Fibroblast of pulmonary artery (primary cell): ENCODE data around the gene ADAMTS9.

ENCODE experiments used
- DNase-seq: peaks from one replicate; pipeline ENCODE4 v3.0.0-alpha.2; 2010; ENCODE audit warnings: low read depth
- H3K4me3 ChIP-seq: replicated peaks from 2 replicates; pipeline ENCODE4 v1.5.1; 2011; ENCODE audit warnings: low read depth, mild to moderate bottlenecking, control low read depth, low read length, moderate library complexity
- CTCF ChIP-seq: IDR thresholded peaks from 2 replicates; pipeline ENCODE4 v1.5.1; 2011; ENCODE audit warnings: mild to moderate bottlenecking, control low read depth, low read length, inconsistent platforms; ENCODE audit errors: missing control alignments

The ADAMTS9 gene

GRCh38 chr3:64638511-64638910 lies 49.3 kb downstream of the ADAMTS9 start:
- no peak for TF ChIP-seq CTCF
- no peak for DNase-seq
- no peak overlapping the region for H3K4me3 ChIP-seq

- DNase-seq = no peak
- no peak for TF ChIP-seq CTCF
- no peak overlapping the region for H3K4me3 ChIP-seq
Measured at GRCh38 chr3:64634417-64634816, 53.4 kb downstream of the ADAMTS9 start.

- DNase-seq = no peak
- no peak for TF ChIP-seq CTCF
- no peak overlapping the region for H3K4me3 ChIP-seq
Measured at GRCh38 chr3:64631951-64632350, 55.8 kb downstream of the ADAMTS9 start.

GRCh38 chr3:64627471-64628321 lies 60.1 kb downstream of the ADAMTS9 start:
- TF ChIP-seq CTCF = no peak
- no peak overlapping the region for H3K4me3 ChIP-seq
- DNase-seq = no peak

GRCh38 chr3:64627042-64627441 lies 60.8 kb downstream of the ADAMTS9 start:
- TF ChIP-seq CTCF = no peak

GRCh38 chr3:64625381-64625780 lies 62.4 kb downstream of the ADAMTS9 start:
- no peak overlapping the region for H3K4me3 ChIP-seq
- TF ChIP-seq CTCF = no peak
- no peak for DNase-seq

More at GRCh38 chr3:64627042-64627441, 60.8 kb downstream of the ADAMTS9 start:
- no peak overlapping the region for H3K4me3 ChIP-seq
- no peak for DNase-seq

- DNase-seq = no peak
- TF ChIP-seq CTCF = no peak
- no peak overlapping the region for H3K4me3 ChIP-seq
Measured at GRCh38 chr3:64623125-64623524, 64.7 kb downstream of the ADAMTS9 start.
